HUDEP-2 (cell line): ENCODE measurements around the gene TES.

Experiments
- DNase-seq, 76 experiments: peaks; one replicate each; lab custom pipeline; 2025; ENCODE audit not compliant: unreplicated experiment in 76 of 76; lab: John Stamatoyannopoulos, UW

TES gene

DNA sequence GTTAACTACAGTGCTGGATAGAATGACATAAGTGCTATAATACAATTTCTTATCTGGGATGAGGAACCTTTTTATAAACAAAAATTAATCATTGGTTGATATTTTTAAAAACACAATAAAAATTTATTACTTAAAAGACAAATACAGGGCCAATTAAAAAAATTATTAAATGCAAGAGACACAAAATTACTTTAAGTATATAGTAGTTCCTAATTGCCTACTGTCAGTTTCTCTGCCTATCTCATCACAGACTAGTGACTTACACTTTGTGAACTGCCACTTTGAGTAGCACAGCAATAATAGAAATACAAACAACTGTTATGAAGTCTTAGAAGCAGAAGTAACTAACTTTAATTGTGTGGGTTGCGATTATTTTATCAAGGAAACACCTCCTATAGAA, 8.4 kb downstream of the TES start:
- DNase-seq = no peak

DNA sequence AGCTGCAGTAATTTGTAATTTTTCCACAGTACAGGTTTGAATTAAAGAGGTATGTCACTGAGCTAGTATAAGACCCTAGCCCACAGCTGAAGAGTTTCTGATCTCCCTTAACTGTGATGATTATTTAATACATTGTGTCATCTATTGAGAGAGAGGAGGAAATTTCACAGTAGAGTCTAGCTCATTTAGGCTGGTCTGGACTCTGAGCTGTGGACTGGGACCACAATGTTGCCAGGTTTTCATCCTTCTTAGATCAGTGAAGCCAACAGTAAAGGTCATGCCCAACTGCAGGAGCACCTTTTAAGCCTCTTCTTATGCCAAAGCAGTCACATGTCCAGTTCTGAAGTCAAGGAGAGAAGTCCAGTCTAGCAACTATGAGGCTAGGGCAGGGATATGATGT, 8.9 kb downstream of the TES start:
- DNase-seq = no peak

DNA sequence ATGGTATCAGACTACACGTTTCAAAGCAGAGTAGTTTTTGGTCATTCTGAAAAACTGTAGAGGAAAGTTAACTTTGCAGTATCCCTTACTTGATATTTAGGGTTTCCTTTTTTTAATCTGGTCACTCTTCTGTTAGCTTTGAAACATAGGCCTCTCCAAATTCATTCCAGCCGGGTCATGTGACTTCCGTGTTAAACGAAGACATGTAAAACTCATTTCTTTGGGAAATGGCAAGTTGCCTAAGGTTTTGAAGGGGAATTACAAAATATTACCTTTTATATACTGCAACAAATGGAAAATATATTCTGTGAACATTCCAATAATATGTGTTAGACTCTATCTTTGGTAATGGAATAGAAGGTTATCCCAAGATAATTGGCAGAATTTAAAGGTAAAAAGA, 9.5 kb downstream of the TES start:
- DNase-seq = no peak

DNA sequence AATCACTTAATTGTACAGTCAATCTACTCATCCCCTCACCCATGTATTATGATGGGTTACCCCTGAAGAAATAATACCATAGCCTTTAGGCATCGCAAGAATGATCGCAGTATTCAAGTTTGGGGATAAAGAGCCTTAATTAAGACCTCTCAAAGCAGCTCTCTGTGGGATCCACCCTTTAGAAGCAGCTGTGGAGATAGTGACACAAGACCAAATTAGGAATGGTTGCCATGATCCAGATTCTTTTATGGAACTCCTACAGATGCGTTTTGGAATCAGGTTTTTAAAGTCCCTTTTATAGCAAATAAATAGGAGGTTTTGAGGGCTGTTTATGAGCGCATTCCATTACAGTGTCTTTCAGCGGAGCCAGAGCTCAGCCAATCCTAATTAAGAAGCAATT, 12.2 kb downstream of the TES start:
- no peak for DNase-seq

DNA sequence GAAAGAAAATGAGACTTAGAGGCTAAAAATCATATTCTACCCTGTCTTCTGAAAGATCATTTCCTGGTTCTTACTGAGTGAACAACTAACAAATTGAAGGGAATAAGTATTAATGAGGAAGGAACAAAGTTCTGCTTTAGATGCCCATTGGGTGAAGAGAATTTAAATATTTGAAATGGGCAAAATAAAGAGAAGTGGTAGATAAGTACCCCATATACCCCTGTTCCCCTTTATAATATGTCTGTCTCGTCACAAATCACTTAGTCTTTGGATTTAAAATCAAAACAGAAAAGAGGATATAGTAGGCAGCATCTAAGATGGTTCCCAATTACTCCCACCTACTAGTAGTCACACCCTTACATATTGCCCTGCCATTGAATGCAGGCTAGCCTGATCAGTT, 13.2 kb downstream of the TES start:
- DNase-seq = no peak

- DNase-seq = no peak
These were observed 14.3 kb downstream of the TES start for GRCh38 chr7:116224492-116225098.

DNA sequence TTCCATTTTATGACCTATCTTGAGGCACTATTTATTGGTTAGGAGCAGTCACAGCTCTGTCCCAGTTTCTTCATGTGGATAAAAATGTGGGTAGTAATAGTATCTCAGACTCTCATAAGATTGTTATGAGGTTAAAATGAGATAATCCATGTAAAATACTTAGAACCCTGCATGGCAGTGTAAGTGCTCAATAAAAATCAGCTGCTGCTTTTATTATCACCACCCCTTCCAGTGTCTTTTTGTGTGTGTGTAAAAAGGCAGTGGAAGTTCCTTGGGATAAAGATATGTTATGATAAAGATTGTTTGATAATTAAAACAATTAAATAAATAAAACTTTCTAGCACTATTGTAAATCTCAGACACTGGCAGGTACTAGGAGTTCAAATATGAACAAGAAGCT, 15.5 kb downstream of the TES start:
- DNase-seq = no peak

GRCh38 chr7:116226664-116227063, 16.3 kb downstream of the TES start:
- DNase-seq = no peak

- DNase-seq = no peak
These were observed 17.4 kb downstream of the TES start for GRCh38 chr7:116227678-116228239.

DNA sequence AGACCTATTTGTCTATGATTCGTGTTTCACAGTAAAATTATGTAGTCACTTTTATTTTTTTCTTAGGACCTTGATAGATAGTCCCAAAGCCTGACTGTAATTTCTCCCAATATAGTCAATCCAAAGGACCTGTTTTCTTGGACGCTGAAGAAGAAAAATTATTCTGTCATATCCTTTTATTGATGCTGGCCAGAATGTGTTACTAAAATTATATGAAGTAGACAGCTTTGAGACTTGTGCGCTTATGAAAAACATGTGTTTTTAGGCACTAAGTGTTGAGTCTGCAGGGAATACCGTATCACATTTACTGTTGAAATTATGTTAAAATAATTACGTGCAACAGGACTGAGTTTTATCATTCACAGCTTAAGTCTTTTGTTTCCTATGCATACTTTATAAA, 17.9 kb downstream of the TES start:
- DNase-seq = no peak

DNA sequence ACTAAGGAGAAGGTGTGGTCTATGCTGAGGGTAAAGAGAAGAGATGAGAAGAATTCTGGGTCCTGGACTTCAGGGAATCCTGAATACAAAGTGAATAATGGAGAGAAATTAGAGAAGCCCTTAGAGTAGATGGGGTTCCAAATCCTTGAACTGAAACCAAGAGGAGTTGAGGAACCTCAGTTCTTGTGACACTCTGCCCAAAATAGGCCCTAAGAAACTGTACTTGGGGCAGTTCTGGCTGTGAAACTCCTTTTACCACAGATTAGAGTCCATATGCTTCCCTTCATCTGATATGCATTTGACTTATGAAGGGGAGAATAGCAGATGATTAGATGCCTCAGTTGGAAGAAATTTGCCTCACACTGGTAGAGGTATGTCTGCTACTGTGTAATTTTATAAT, 19.0 kb downstream of the TES start:
- DNase-seq = no peak

GRCh38 chr7:116230191-116231005, 20.1 kb downstream of the TES start:
- DNase-seq = no peak

DNA sequence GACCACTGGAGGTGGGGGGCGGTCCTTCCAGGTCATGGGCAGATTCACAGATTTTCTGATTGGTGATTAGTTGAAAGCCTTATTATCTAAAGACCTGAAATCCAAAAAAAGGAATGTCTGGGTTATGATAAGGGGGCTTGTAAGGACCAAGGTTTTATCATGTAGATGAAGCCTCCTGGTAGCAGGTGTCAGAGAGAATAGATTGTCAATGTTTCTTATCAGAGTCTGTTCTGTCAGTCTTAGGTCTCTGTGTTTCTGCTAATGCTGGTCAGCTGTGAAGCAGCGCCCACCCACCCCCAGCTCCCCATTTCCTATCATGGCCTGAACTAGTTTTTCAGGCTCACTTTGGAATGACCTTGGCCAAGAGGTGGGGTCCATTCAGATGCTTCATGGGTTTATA, 21.2 kb downstream of the TES start:
- no peak for DNase-seq

DNA sequence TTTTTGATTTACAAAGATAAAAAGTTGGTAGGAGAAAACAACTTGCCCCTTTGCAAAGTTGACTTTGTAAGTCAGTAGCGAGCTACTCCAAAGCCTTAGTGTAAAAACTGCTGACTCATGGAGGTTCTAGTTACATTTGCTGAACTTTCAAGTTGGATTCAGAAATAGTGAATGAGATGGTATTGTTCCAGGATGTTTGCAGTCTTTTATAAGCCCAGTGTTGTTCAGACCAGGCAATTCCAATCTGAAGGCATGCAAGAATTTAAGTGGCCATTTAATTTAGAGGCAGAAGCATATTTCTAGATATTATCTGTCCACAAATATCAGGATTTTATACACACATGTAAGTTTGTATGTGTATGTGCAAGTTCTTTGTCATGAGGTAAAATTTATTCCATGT, 21.6 kb downstream of the TES start:
- peak in 1 of 76 experiments; percentile 1 for DNase-seq

GRCh38 chr7:116232350-116232749, 22.0 kb downstream of the TES start:
- no peak for DNase-seq

GRCh38 chr7:116232920-116233319, 22.6 kb downstream of the TES start:
- DNase-seq = no peak

DNA sequence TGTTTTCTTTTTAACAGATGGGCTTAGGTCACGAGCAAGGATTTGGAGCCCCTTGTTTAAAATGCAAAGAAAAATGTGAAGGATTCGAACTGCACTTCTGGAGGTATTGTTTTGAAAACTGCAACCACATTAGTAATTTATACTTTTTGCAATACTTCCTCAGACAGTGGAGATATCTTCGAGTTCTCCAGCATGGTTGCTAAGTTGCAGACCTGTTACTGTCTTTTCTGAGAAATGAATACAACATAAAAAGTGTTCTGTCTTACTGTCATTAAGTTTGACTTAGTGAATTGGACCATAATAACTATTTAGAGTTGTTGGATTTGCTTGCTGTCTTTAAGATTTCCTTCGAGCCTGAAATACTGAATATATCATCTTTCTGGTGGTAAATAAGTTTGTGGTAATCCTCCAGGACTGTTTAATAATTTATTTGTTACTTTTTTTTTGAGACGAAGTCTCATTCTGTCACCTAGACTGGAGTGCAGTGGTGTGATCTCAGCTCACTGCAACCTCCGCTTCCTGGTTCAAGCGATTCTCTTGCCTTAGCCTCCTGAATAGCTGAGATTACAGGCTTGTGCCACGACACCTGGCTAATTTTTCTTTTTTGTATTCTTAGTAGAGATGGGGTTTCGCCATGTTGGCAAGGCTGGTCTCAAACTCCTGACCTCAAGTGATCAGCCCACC, 24.3 kb downstream of the TES start:
- DNase-seq = no peak

GRCh38 chr7:116235380-116235779, 25.0 kb downstream of the TES start:
- DNase-seq = no peak

GRCh38 chr7:116236020-116236630, 25.8 kb downstream of the TES start:
- peak in 8 of 76 experiments; percentile 2 to 27 (median 10) for DNase-seq

GRCh38 chr7:116239020-116239419, 28.7 kb downstream of the TES start:
- no peak for DNase-seq

DNA sequence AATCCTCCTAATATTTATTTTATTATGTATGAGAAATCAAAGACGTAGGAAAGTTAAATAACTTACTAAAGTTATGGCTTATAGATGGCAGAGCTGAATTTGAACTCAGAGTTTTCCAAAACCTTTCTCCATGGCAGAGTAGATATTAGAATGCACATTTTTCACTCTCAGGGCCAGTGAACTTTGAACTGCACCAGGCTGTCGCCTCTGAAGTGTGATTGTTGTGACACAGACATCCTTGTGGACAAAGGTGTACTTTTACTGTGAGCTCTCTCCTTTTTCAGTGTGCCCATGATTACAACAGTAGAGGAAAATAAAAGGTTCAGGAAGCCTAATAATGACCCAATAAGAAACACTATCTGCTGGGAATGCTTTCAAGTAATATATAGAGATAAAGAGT, 29.1 kb downstream of the TES start:
- no peak for DNase-seq
